ENCODE results near the gene UBQLN4.
A peak's percentile ranks its signal among the peaks of the same experiment; 100 is the strongest.

UBQLN4 gene

DNA sequence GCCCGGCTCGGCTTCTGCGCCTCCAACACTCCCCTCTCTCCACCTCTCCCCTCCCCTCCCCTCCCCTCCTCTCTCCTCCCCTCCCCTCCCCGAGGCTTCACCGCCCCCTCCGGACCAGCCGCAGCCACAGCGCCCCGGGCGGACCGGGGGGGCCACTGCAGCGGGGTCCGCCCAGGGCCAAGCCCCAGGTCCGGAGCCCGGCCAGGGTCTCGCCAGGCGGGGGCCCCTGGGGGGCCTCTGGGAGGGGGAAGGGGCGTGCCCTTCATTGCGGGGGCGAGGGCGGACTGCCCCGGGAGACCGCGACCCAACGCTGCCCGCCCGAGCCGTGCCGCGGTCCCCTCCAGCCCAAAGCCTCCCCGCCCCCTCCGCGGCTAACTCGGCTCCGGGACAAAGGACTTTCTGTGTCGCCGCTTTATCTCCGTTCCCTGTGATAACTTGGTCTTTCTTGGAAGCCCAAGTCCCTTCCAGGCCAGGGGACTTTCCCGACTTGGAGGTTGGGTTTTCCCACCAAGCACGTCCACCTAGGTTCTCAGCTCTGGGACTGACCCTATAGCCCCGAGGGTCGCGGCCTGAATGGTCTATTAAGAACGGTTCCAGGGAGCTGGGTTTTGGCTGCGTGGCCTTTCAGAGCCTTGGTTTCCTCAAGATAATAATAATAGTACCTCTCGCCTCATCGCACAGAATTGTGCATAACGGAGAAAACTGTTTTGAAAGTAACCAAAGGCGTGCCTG, at the start of gene UBQLN4:
Gene UBQLN4 (minus strand): TSS at position 31 of the 732 bp plus-strand sequence. CDS start 97 bp downstream, outside the sequence.
- peak; percentile 91 for DNase-seq

DNA sequence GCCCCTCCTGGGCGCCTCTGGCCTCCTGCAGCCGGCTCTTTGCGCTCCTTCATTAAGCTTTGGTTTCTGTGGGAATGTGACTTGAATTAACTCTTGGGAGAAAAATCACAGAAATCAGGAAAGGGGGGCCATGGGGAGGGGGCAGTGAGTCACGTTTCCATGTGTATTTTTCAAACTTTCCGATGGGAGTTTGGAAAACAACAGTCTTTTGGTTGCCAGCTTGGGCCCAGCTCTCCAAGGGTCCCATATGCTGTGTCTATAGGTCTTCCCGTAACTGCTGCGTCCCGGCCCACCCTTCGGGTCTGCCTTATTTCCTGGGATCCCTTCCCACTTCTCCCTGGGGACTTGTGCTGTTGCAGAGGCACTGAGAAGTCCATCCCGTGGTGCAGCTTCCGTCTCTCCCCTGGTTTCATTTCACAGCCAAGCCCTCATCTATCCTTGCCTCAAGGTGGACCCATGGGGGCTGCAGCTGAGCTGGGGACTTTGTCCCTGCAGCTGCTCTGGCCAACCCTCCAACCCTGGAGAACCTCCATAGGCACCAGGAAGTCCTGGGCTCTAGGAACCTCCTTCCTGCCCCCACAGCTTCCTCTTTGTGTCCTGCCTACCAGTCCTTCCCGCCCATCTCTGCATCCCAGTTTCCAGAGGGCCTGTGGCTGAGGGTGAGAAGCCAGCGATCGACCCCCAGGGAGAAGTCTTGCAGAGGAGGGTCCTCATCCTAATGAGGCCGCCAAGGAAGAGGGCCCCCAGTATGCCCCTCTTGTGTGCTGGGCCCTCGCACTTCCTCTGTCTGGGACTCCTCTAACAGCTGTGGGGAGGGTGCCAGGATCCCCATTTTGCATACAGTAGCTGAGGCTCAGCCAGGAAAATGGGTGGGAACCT, 49.3 kb upstream of the UBQLN4 start:
- no peak for DNase-seq

DNA sequence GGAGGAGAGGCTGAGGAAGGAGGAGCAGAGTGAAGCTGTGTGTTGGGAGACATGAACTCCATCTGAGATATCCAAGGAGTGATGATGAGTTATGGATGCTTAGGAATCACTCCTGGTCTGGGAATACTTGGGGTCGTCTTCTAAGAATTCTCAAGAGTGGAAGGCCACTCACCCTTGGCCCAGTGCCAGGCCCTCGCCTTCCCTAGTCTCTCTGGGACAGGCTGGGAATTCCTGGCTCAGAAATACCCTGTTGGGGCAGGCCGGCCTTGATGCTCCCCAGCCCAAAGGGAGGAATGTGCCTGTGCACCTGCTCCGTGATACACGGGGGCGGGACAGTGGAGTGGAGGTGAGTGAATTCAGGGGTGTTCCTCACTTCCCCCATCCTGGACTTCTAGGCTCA, 48.3 kb upstream of the UBQLN4 start:
- DNase-seq: no peak

DNA sequence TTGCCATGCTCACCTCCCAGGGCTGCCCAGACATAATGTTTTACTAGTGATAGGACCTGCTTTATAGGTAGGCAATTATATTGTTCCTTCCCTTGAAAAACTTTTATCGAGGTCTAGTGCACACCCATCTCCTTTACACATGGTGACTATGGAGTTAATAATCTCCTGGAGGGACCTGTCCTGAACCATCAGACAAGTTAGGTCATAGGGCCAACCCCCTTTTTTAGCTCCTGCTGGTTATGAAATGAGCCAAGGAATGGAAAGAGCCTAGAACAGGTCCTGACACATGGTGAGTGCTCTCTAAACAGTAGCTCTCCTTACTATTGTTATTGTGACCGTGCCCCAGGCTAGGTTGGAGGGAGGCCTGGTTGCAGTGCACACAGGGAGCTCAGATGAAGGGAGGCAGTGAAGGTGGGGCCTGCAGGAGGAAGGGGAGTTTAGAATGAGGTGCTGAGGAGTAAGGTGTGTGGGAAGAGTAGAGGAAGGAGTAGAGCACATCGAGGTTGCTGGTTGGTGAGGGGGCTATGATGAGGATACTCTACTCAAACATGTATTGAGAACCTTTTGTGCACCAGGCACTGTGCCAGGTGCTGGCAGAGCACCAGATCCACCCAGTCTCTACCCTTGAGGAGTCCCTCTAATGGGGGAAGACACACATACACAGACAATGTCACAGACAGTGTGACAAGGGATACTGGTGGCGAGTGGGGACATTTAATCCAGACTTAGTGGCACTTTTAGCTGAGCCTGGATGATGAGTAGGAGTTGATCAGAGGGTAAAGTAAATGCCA, 46.8 kb upstream of the UBQLN4 start:
- DNase-seq: no peak

DNA sequence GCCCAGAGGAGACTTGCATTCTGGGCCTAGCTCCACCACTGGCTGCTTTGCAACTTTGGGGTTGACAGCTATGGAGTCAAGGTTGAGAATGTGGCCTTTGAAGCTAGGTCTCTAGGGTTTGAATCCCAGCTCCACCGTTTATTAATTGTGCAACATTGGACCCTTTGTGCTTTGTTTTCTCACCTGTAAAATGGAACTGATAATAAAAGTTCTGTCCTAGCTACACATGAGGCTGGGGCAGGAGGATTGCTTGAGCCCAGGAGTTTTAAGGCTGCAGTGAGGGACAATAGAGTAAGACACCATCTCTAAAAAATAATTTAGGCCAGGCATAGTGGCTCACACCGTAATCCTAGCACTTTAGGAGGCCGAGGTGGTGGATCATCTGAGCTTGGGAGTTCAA, 45.7 kb upstream of the UBQLN4 start:
- DNase-seq: no peak

DNA sequence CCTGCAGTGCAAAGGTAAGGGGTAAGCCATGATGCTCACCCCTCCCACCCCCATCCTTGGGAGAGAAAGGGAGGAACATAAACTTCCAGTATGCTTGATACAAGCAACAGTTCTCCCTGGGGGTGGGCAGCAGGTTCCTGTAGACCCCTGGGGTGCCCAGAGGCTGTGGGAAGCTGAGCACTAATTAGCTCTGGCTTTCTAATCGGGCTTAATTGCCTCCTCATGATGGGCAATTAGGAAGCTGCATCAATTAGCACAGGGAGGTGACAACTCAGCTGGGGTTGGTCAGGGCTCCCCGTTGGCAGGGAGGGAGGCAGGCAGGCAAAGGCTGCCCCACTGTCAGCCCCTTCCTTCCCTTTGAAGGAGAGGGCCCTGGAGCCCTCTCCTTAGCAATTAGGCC, 45.2 kb upstream of the UBQLN4 start:
- DNase-seq: no peak

DNA sequence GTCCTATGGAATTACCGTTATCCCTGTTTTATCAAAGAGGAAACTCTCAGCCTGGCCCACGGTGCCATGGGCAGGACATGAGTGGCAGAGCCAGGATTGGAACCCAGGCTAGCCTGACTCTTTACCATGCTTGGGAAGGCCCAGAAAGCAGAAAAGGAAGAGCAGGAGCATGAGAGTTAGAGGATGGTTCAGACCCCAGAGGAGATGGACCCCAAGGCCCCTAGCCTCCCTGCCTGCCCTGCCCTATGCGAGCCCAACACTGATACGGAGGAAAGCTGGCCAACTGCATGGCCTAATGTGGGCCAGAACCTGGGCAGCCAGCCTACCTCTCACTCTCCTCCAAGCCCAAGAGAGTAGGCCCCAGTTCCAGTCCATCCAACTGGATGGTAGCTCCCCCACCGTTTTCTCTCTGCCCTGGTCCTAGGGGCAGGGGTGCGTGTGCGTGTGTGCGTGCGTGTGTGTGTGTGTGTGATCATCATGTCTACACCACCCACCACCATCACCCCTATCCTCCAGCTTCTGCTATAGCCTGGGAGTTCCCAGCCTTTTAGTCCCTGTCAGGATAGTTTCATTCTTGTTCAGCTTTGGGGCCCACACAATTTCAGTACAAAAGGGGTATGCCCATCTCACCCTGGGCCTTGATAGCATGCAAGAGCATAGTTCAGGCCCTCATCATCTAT, 44.0 kb upstream of the UBQLN4 start:
- no peak for DNase-seq

DNA sequence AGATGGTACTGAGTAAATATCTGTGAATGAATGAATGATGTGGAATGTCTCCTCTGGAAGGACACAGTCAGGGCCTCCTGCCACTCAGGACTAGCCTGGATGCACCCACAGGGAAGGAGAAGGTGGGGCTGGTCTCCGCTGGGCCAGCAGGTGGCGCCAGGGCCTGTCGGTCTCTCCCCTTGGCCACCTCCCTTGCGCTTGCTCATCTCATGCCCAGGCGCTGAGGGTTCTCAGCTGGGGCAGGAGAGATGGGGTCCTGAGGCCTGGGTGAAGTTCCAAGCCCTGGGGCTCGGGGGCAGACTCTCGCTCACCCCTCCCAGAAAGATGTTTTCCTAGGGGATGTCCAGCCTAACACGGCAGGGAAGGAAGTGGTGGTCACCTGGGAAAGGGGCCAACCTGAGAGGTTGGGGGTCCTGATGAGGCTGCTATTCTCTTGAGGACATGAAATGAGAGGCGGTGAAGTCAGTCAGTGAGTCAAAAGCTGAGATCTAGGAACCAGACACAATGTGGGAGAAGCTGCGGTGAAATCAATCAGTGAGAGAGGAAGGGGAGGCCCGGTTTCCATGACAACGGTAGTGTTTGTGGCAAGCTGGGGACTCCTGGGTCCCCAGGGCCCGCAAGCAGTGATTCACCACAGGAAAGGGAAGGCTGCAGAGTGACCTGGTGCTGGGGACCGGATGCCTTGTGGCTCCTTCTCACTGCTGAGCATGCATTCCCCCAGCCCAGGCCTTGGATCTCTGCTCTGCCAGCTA, 43.2 kb upstream of the UBQLN4 start:
- peak; percentile 86 for DNase-seq

DNA sequence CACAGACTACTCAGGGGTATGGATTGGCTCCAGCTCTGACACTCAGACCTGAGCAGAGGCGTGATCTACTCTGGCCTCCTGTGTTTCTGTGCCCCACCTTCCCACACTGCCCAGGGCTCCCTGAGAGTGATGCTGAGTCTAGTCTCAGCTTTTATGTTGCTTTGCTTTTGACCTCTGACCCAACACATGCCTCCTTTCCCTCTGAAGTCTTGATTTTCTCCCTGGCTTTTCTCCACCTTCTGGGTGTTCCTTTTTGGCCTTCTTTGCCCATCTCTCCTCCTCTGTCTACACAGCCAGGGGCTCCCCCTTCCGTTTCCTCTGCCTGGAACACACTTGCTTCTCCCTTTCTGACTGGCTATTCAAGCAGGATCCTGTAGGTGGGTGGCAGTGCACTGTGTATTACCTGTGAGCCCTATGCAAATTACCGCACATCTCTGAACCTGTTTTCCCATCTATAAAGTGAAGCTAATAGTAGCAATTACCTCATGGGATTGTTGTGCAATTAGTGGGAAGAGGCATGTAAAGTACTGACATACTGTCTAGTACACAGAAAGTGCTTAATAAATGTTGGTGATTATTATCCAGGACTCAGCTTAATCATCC, 42.4 kb upstream of the UBQLN4 start:
- DNase-seq: no peak

DNA sequence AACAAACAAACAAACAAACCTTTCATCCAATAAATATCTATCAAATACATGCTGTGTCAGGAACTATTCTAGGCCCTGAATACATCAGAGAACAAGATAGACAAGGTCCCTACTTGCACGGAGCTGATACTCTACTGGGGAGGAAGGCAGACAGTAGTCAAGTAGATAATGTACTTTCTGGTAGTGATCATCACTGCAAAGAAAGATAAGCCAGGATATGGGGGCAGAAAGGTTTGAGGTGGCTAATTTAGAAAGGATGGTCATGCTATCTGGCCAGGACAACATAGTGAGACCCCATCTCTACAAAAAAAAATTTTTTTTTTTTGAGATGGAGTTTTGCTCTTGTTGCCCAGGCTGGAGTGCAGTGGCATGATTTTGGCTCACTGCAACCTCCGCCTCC, 38.0 kb upstream of the UBQLN4 start:
- DNase-seq: no peak

DNA sequence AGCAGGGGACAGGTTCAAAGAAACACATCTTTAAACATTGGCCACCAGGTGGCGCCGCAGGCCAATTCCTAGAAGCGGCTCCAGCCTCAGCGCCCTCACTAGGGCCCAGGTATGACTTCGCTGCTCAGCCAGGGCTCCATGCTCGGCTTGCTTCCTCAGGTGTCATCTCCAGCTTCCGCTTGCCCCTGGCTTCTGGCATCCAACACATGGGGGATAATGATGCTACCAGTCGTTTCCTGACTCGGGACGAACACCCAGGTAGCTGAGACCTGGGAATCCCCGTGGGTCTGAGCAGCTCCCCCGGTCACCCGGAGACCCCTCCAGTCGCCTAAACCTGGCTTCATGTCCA, 37.2 kb upstream of the UBQLN4 start:
- peak; percentile 87 for DNase-seq

DNA sequence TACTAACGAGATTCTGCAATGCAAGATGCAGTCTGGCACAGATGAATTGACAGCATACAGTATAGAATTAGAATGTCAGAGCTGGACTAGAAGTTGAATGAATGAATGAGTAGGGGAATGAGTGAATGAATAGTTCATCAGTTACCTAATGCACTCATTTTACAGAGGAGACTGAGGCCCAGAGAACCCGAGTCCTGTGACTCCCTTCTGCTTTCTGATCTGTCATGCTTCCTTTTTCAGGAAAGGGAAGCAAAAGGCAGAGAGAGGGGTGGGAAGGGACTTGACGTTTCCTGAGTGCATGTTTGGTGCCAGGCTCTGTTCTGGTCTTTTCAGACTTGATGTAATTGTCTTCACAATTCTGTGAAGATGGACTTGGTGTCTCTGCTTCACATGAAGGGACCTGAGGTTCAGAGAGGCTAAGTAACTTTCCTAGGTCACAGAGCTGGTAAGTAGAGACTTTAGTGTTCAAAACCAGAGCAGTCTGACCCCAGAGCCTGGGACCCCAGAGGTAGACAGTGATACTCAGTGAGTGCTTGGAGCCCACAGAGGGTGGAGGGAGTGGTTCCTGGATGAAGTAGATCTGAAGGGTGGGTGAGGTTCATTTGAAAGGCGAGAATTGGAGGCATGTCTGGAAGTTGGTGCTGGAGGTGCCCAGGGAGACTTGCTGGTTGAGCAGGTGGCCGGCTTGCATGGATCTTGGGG, 36.7 kb upstream of the UBQLN4 start:
- peak; percentile 27 for DNase-seq

DNA sequence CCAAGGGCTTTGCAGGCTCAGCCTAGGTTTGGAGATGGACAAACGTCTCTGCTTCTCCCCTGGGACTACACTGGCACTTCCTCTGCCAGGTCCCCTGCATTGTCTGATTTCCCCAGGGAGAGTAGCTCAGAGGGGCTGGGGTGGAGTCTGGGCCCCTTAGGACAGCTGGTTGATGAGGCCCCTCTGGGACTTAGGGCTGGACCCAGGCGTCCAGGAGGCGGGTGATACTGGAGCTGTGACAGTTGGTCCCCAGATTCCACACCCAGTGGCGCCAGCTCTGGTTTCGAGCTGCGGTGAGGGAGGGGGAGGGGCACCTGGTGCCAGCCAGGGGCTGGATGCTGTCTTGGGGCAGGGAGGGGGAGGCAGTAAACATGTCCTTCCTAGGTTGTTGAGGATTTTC, 36.1 kb upstream of the UBQLN4 start:
- no peak for DNase-seq

DNA sequence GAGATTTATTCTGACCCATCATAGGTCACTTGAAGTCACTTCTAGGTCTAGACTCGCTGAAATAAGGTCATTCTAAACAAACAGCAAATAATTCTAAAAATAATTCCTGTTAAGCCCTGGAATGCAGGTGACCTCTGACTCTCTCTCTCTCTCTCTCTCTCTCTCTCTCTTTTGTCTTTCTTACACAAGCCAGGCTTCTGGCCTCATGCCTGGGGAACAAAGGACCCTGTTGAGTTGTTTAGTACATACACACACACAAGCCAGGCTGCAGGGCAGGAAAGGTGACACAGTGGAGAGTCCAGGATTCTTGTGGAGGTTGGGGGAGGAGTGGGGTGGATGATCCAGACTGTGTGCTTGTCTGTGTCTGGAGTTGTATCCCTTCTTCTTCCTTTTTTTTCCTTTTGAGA, 32.7 kb upstream of the UBQLN4 start:
- DNase-seq: no peak

DNA sequence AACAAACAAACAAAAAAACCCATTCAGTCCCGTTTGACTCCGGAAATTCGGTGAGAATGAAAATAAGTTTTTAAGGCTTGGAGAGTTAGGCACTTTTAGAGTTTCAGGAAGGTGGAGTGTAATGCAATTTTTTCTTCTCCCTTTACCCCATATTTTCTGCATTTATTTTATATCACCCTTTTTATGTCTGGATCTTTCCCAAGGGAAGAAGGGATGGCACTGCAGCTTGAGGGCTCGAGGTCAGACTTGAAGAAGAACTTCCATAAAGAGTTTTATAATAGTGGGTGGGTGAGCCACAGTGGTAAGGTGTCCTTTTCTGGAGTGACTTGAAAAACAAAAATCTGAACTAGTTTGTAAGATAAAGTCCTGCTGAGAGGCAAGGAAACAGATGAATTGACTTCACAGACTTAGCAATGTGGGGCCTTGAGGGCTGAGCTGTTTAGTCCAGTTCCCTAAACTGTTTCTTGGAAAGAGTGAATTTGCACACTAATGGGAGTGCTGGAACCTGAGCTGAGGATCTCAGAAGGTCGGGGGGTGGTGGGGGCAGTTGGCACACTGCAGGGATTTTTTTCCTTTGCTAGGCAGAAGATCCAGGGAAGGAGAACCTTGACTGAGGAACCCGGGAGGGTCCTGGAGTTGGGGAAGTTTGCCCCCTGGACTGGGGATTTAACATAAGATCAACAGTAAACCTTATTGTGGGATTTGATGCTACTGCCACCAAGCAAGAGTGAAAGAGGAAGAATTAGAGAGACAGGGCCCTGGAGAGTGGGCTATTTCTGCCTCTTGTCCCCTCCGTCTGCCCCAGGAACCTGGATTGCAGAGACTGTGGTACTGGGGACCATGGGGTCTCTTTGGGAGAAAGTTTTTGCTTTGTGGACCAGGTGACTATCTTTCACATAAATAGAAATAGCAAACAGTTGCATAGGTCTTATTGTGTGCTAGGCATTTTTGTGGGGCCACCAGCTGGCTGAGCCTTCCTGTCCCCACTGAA, 30.5 kb upstream of the UBQLN4 start:
- DNase-seq: no peak

DNA sequence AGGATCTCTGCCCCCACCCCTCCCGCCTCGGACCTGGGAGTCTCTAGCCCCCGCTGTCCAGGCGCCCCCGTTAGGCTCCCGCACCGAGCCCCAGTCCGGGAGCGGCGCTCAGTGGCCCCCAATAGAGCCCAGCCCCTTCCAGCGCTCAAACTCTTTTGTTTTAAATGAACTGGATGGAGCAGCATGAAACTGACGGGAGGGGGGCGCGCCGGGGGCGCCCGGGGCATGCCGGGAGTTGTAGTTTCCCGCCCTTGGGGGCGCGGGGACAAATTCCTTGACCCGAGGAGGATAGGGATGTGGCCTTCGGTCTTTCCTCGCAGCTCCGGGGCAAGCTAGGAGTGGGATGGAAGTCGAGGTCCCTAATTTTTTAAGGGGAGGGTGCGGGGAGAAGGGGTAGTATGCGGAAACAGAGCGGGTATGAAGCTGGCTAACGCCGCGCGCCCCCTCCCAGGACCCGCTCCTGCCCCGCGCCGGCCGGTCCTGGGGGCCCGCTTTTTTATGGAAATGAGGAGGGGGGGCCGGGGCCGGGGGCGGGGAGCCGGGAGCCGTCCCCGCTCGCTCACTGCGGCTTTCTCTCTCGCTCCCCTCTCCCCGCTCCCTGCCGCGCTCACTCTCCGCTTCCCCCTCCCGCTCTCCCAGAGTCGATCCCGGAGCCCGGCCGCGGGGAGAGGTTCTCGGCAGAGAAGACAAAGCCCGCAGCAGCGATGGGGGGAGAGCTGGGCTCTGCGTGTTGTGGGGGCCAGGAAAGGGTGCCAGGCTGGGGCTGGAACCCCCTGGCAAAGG, 28.9 kb upstream of the UBQLN4 start, which contains the start of gene MEX3A:
Gene MEX3A (minus strand): TSS at position 157 of the 783 bp plus-strand sequence. CDS start 467 bp downstream, outside the sequence.
- peak; percentile 75 for DNase-seq

DNA sequence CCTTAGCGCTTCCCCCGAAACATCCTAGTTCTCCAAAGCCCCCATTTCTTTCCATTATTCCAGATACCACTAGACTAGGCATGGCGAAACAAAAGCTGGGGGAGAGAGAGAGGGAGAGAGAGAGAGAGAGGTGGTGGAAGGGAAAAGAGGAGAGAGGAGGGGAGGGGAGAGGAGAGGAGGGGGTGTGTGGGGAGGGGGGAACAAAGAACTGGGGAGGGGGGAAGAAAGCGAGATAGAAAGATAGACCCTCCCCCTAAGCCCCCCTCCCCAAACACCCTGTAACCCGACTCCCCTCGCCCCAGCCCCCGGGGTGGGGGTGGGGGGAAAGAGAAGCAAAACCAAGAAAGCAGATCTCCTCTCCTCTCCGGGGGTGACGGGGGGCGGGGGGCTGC, 28.3 kb upstream of the UBQLN4 start:
- no peak for DNase-seq

DNA sequence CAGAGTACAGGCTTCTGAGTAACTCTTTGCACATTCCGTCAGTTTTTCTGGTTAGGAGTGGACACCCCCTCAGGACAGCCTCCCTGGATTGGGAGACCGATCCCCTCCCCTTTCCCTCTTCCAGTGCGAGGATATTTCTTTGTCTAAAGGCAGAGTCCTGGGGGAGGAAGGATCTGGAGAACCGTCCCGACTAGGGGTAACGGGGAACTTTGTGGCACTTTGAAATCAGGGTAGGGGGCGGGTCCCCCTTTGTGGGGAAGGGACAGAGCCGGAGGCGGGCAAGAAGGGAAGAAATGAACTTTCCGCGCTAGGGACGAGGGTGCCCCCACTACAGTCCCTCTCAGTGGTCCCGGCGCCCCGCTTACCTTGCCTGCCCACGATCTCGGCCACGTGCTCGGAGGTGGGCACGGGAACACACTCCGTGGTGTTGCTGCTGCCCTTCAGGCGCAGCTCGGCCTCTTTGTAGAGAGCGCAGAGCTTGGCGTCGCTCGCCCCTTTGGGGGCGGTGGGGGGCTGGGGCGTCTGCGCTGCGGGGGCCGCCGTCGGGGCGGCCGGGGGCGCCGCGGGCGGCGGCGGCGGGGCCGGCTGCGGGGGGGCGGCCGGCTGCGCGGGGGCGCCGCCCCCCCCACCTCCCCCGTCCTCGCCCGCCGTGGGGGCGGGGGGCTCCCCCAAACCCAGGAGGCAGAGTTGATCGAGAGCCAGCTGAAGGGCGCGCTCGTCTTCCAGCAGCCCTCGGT, 27.8 kb upstream of the UBQLN4 start:
- no peak for DNase-seq

All from midbrain (tissue), 1 donor.